NCI-H446 (cell line): ENCODE measurements around the gene SERTAD1.
"Not testable (repeated sequence)": the region's sequence is repeated elsewhere in the genome, so short reads cannot be mapped to it uniquely, and the experiment has no call there.

ENCODE experiments used
- DNase-seq, 2 experiments: peaks; one replicate each; lab custom pipeline; 2025; lab: John Stamatoyannopoulos, UW

SERTAD1 gene

DNA sequence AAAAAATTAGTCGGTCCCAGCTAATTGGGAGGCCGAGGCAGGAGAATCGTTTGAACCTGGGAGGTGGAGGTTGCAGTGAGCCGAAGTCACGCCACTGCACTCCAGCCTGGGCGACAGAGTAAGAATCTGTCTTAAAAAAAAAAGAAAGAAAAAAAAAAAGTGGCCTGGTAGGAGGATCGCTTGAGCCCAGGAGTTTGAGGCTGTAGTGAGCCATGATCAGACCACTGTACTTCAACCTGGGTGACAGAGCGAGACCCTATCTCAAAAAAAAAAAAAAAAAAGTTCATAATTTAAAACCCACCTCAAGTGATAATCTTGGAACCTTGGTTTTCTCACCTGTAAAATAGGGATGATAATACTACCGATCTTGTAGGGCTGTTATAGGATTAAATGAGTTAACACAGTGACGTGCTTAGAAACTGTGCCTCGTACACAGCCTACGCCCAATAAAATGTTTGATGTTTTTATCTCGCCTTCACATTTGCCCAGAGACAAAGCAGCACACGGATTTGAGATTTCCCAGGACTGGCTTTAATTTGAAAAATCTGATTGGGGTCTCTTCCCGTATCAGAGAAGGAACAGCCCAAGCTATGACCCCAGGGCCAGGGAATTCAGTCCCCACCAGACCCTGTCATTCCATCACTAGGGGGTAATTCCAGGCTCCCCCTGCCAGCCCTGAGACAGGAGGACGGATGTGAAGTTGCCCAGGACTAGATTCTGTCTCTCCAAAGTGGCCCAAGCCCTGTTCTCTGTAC is 3.6 kb downstream of the SERTAD1 start:
- DNase-seq: no peak

DNA sequence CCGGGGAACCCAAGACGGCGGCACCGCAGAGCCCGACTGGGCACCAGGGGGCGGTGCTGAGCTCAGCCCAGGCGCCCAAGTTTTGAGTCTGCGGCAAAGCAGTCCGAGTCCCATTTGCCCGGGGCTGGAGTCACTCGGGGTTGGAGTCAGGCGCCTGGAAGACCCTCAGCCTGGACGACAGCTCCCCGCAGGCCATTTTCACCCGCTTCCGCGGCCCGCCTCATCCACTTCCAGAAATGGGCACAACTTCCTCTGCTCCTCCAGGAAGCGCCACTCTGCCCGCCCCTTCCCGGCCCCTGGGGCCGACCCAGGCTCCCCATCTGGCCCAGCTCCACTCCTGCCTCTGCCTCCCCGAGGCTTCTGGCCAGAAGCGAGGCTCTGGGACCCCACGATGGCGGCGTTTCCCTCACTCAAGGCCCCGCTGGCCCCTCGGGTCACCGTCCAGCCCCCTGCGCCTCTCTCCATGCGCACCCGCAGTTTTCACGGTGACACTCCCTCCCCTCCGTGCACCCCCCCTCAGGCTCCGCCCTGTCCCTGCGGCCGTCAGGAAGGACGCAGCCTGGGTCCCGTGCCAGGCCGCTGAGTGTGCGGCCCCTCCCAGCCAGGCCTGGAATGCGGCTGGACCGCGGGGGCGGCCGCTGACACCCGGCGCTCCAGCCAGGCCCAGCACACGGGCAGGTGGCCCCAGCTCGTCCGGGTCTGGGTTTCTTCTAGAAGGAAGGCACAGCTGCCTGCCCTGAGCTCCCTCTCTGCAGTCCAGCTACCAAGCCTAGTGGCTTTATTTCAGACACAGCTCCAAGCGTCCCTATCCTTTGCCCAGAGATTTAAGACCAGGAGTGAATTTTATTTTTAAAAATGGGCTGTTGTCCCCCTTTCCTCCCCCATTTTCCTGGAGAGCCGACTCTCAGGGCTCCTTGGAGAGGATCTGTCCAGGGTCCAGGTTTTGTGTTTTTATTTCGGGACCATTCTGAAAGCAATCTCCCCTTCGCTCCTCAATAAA is 4.7 kb downstream of the SERTAD1 start:
- peak; percentile 81 to 93 for DNase-seq

DNA sequence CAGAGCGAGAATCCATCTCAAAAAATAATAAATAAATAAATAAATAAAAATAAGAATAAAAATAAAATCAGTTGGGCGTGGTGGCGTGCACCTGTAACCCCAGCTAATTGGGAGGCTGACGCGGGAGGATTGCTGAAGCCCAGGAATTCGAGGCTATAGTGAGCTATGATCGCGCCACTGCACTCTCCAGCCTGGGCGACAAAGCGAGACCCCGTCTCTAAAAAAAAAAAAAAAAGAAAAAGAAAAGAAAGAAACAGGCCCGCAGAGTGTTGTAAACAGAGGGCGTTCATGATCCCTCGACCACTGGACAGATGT is 5.4 kb downstream of the SERTAD1 start:
- DNase-seq: no peak

DNA sequence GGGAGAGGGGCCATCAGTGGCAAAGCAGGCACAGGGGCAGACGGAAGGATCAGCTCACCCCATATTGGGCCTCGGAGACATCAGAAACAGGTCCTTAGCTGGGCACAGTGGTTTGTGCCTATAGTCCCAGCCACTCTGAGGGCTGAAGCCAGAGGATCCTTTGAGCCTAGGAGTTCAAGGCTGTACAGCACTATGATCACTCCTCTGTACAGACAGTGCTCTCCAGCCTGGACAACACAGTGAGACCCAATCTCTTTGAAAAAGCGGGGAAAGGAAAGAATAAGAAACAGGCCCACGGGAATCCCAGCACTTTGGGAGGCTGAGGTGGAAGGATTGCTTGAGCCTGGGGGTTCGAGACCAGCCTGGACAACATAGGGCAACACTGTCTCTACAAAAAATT is 6.0 kb downstream of the SERTAD1 start:
- no peak for DNase-seq

DNA sequence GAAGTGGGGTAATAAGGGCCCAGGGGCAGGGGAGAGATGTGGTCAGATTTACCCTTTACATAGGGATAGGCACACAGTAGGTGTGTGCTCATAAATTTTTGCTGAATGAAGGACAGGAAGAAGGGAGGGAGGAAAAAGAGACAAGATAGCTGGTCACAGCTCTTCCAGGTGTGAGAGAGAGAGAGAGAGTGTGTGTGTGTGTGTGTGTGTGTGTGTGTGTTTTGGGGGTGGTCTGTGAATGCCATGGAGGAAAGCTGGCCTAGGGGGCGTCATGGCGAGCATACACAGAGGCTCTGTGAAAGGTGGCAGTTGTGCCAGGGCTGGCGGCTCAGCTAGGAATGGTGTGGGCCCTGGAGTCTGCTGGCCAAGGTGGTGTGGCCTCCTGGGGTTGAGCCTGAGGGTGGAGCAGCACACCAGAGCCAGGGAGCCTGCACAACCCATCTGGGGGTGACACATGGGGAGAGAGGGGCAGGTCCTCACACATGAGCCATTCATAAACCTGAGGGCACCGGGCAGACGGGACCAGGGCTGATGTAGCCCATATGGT is 6.7 kb downstream of the SERTAD1 start:
- no peak for DNase-seq

DNA sequence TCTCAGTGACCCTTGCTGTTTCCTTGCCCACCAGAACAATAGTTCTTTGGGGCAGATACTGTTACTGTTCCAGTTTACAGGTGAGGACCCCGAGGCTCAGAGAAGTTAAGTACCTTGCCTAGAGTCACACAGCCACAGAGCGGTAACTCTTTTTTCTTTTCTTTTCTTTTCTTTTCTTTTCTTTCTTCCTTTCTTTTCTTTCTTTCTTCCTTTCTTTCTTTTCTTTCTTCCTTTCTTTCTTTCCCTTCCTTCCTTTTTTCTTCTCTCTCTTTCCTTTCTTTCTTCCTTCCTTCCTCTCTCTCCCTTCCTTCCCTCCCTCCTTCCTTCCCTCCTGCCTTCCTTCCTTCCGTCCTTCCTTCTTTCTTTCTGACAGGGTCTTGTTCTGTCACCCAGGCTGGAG is 7.8 kb downstream of the SERTAD1 start:
- DNase-seq: no peak

DNA sequence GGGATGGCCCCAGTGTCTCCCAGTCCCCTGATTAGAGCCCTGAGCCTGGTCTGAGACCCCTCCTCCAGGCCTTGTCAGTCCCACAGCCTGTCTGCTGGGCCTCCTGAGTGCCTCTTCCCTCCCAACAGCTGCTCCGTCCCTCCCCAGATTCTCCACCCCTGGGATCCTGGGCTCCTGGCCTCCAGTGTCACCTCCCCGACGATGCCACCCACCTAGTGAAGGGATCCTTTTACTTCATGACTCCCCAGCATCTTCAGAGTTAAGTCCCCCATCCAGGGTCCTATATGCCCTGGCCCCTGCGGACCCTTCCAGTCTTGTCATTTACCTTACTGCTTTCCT is 8.2 kb downstream of the SERTAD1 start:
- DNase-seq: no peak

DNA sequence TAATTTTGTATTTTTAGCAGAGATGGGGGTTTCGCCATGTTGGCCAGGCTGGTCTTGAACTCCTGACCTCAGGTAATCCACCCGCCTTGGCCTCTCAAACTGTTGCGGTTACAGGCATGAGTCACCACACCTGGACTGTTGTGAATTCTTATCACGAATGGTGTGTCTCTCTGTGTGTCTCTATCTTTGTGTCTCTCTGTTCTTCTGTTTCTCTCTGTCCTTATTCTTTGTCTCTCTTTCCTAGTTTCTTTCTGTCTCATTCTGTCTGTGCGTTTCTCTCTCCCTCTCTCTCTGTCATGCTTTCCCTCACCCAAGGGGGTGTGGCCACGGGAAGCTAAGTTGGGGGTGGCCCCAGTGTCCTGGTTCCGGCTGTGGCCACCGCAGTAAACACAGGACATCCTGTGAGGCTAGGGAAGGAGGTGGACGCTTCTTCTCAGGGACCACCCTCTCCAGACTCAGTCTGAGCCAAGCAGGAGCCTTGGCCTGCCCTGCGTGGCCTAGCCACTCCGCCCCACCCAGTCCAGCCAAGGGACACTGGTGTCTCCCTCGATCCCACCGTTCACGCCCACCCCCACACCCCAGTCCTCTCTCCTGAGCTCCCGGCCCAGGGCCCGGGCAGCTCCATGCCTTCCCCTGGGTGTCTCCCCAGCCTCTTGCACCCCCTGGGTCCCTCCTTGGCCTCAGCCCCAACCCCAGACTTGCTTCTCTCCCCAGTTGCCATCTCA is 8.7 kb downstream of the SERTAD1 start:
- no peak for DNase-seq

DNA sequence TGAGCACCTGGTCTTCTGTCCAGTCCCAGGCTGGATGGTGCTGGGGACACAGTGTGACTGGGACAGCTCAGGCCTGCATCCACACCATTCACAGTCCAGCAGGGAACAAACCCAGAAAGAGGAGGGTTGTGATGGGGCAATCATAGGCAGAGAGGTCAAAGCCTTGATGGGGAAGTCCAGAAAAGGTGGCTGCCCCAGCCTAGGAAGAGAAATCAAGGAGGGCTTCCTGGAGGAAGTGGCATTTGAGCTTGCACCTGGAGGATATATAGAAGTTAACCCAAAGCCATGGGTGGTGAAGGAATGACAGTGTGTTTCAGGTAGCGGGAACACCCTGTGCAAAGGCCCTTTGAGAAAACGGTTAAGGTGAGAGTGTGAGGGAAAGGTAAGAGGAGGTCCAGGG is 10.0 kb downstream of the SERTAD1 start:
- DNase-seq: no peak

DNA sequence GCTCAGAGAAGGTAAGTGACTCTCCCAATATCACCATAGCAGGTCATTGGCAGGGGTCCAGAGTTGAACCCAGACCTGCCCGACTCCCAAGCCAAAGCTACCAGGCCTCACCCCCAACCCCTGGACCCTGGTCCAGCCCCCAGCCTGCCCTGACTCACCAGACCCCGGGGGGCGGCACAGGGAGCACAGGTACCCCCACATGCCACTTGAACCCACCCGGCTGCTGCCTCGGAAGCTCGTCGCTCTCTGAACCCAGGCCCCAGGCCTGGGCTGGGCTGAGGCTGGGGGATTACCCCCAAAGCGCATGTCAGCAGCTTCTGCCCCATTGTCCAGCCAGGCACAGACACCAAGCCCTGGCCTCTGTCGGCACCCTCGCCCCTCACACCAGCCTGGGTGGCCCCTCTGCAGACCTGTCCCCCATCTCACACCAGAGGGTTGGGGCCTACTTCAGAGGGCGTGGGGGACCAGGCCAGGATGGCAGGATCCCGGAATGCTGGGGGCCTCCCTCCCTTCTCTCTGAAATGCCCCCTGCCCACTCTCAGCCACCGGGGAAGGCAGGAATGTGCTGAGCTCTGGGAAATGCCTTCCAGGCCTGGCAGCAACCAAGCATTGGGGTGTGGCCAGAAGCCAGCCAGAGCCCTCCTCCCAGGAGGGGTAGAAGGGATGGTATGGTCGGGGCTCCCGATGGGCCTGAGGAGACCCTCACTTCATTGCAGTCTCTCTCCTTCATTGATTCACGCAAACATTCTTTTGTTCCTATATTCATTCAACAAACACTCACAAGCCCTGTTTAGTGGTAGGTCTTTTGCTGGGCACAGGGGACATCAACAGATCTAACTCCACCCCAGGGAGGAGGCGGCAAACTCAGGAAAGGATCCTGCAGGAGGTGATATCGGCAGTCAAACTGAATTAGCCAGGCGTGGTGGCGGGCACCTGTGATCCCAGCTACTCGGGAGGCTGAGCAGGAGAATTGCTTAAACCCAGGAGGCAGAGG is 11.0 kb downstream of the SERTAD1 start:
- DNase-seq: no peak

DNA sequence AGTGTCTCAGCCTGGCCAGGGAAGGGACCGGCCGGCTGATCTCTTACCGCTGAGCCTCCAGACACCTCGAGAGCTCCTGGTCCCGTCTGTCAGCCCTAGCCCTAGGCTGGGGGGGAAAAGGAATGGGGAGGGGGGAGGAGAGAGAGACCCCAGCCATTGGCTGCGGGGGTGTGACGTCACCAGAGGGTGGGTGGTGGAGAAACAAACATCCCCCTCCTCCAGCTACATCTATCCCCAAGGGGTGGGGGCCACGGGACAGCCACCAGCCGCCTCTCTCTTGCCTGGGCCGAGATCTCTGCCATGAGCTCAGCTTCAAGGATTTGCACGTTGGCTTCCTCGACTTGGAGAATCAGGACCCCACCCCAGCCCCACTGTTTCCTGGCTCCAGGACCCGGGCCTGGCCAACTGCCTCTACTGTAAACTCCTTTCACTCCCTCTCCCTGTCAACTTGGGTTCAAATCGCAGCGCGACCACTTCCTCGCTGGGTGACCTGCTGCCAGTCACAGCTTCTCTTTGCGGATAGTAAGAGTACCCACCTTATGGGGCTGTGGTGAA is 12.4 kb downstream of the SERTAD1 start, which contains the start of gene PRX:
TSS of gene PRX (minus strand) at position 88 of the 555 bp plus-strand sequence. CDS start 5,446 bp downstream, outside the sequence.
- no peak for DNase-seq

DNA sequence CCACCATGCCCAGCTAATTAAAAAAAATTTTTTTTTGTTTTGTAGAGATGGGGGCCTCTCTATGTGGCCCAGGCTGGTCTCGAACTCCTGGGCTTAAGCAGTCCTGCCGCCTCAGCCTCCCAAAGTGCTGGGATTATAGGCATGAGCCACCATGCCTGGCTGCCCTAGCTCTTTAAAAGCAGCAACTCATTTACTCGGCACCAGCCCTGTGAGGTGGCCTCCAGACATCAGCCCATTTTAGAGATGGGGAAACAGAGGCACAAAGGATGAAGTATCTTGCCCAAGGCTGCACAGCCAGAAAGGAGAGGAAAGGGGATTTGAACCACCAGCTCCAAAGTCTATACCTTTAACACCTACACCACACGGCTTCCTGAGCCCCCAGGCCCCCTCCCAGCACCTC is 12.9 kb downstream of the SERTAD1 start:
- DNase-seq: no peak

DNA sequence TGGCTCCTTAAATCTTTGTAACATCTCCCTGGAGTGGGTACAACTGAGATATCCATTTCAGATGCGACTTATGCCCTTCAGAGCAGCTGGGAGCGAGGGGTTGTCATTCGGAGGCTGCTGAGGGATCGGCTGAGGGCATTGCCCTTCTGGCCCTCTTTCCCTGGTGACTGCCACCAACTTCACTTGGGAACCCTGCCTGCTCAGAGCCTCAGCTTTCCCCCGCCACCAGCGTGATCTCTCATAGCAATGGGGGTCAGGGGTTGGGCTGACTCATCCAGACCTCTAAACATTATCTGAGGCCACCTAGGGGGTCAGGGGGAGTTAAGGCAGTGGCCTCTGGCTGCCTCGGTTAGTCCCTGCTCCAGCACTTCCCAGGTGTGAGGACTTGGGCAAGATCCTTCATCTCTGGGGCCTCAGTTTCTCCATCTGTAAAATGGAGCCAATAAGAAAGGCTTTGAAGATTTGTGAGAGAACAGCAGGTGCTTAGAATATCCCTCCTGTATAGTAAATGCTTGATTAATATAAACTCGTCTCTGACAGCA is 13.8 kb downstream of the SERTAD1 start:
- DNase-seq: no peak

DNA sequence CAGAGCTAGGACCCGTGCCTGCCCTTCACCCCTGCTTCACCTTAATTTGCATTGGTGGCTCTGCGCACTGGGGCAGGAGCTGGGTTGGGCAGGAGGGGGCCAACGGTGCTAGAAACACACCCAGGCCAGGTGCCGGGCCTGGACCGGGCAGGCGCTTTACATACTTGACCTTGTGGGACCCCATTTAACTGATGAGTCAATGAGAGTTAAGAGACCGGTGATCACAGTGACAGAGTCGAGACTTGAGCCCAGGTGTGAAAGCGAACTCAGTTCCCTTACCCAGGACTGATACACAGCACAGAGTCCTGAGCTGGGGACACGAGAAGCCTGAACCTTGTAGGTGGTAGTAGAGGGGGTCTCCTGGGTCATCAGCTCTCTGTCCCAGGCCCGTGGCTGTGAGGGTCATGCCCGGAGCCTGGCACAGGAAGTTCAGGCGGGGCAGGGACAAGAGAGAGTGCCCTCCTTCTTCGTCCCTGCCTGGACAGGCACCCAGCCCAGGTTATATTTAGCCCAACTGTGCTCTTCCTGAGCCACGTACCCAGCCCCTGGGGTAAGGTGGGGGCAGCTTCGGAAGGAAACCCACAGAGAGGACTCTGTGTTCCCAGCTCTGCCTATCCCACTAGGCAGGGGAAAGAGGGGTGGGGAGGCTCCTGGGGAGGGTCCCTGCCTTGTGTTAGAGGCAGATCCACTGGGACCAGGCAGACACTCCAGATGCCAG is 14.5 kb downstream of the SERTAD1 start:
- DNase-seq: no peak

DNA sequence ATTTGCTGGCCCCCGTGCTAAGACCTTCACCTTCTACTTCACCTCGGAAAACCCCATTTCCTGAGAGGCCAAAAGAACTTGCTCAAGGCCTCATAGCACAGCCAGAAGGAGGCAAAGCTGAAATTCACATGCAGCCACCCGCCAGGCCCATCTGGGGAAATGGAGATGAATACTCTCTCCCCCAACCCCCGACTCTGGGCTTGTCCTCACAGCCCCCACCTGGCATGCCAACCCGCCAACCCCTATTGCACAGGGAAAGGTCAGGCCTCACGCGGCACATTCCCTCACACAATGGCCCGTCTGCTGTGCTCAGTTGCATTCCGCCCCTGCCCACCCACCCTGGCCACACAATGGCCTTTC is 15.8 kb downstream of the SERTAD1 start:
- DNase-seq: no peak

DNA sequence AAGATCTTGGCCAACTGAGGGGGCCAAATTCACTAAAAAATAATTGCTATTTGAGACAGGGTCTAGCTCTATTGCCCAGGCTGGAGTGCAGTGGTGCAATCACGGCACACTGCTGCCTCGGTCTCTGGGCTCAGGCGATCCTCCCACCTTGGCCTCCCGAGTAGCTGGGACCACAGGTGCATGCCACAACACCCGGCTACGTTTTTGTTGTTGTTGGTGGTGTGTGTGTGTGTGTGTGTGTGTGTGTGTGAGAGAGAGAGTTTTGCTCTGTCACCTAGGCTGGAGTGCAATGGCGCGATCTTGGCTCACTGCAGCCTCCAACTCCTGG is 17.2 kb downstream of the SERTAD1 start:
- DNase-seq: not testable (repeated sequence)

DNA sequence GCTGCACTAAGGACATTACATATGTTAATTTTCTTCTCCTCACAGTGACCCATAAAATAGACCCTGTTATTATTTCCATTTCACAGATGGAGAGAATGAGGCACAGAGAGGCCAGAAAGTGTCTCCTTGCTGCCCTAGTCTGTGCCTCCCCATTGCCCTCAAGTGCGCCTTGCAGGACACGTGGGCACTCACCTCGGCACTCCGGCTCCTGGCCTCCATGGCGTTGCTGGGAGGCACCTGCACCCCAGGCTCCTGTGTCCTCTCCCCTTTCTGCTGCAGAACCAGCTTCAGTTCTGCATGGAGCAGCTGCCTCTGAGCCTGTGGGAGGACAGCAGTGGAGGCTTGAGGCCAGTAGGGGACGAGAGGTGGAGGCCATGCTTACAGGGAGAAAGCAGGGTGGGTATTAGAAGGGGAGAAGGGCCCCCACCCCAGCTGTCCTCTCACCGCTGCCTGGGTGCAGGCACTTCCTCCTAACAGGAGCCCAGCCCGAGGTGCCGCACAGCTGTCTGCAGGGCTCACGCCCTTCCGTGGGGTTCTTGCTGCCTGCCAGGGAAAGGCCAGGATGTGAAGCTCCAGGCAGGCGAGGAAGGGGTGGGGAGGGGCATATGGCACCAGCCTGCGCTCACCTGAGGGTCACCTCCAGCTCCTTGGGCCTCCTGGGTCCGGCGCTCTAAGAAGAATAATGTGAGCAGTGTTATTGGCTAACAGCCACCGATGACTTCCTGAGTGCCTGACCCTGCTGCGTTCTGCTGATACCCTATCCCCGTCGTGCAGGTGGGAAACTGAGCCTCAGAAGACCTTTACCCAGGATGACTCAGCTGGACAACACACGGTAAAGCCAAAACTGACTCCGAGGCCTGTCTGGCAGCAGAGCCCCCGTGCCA is 17.8 kb downstream of the SERTAD1 start:
- DNase-seq: no peak

DNA sequence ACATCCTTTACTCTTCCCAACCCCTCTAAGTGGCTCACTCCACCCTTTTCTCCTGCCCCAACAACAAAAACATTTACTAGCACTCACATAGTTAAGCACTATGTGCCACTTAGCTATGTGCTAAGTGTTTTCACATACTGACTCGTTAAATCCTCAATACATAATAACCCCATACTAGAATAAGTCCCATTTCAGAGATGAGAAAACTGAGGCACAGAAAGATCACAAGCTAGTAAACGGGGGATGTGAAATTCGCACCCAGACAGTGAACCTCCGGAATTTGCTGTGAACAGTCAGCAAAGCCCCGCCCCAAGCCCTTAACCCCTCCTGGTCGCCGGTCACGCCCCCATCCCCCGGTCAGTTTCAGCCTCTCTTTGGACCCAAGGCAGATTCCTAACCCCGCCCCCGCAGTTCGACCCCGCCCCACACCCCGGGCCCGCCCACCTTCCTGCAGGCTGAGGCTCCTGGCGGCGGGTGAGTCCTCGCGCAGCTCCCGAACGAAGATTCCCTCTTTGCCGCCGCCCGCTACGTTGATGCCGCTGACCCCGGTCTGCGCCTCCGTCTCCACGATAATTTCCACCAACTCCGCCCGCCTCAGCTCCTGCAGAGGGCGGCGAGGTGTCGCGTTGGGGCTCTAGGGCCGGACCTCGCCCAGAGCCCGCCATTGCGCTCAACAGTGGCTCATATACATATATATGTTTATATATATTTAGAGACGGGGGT is 22.4 kb downstream of the SERTAD1 start:
- DNase-seq: peak; percentile 30 to 79
